Karpas-422 (cell line): ENCODE data around the gene UBE2J1. TPM values are rescaled to one million over a fixed set of nuclear protein-coding genes. Genes with fewer than 3 reads are reported as not detected.
"Not testable (repeated sequence)": the region's sequence is repeated elsewhere in the genome, so short reads cannot be mapped to it uniquely, and the experiment has no call there.

Experiments used
- DNase-seq: peaks from one replicate; pipeline ENCODE4 v3.0.0-alpha.2; 2015
- H2AFZ ChIP-seq: fragments of 200-600 bp; sonication (generic); 2 replicates; pipeline ENCODE4 v1.6.1; 2014; ENCODE audit warnings: antibody characterized with exemption, low read length, mixed read lengths
- H3K27ac ChIP-seq: fragments of 200-600 bp; sonication (generic); 2 replicates; pipeline ENCODE4 v1.5.1; 2014; ENCODE audit warnings: mild to moderate bottlenecking, low read length, moderate library complexity
- H3K27me3 ChIP-seq: fragments of 200-600 bp; sonication (generic); 2 replicates; pipeline ENCODE4 v1.6.1; 2014; ENCODE audit warnings: low read length, mixed read lengths
- H3K36me3 ChIP-seq: fragments of 200-600 bp; sonication (generic); 2 replicates; pipeline ENCODE4 v1.6.1; 2014; ENCODE audit warnings: low read length, mixed read lengths; ENCODE audit not compliant: insufficient read depth
- H3K4me1 ChIP-seq: fragments of 200-600 bp; sonication (generic); 2 replicates; pipeline ENCODE4 v1.6.1; 2014; ENCODE audit warnings: mild to moderate bottlenecking, low read length, mixed read lengths
- H3K4me2 ChIP-seq: fragments of 200-600 bp; sonication (generic); 2 replicates; pipeline ENCODE4 v1.6.1; 2014; ENCODE audit warnings: low read length, low read depth, mild to moderate bottlenecking; ENCODE audit not compliant: poor library complexity, severe bottlenecking
- H3K4me3 ChIP-seq: fragments of 200-600 bp; sonication (generic); 2 replicates; pipeline ENCODE4 v1.5.1; 2014; ENCODE audit warnings: mild to moderate bottlenecking, antibody characterized with exemption, low read length, mixed read lengths
- H3K79me2 ChIP-seq: fragments of 200-600 bp; sonication (generic); 2 replicates; pipeline ENCODE4 v1.6.1; 2014; ENCODE audit warnings: mild to moderate bottlenecking, low read length, mixed read lengths
- H3K9ac ChIP-seq: fragments of 200-600 bp; sonication (generic); 2 replicates; pipeline ENCODE4 v1.6.0; 2014; ENCODE audit warnings: low read length
- H3K9me2 ChIP-seq: fragments of 200-600 bp; sonication (generic), shearing (Covaris generic); replicated peaks from 2 replicates; pipeline ENCODE4 v1.6.0; 2014; ENCODE audit warnings: mild to moderate bottlenecking, low read length, moderate library complexity; ENCODE audit not compliant: insufficient read depth
- H3K9me3 ChIP-seq: fragments of 300-700, 200-600 bp; sonication (generic); 2 replicates; pipeline ENCODE4 v1.6.1; 2014; ENCODE audit warnings: low read length, mixed read lengths
- H4K20me1 ChIP-seq: fragments of 200-600 bp; sonication (generic); 2 replicates; pipeline ENCODE4 v1.6.1; 2014; ENCODE audit warnings: mild to moderate bottlenecking, antibody characterized with exemption, low read length, low read depth; ENCODE audit not compliant: insufficient read depth
- total RNA-seq: library from RNA; depleted of rRNA; stranded (reverse); fragments of >200 nt; shearing (Covaris generic); gene quantifications from 2 replicates; pipeline ENCODE4 v1.2.3, GENCODE V29; 2014; ENCODE audit warnings: low replicate concordance

Gene UBE2J1
- total RNA-seq, 1 experiment from 2014 or later, result 48.0 TPM

DNA sequence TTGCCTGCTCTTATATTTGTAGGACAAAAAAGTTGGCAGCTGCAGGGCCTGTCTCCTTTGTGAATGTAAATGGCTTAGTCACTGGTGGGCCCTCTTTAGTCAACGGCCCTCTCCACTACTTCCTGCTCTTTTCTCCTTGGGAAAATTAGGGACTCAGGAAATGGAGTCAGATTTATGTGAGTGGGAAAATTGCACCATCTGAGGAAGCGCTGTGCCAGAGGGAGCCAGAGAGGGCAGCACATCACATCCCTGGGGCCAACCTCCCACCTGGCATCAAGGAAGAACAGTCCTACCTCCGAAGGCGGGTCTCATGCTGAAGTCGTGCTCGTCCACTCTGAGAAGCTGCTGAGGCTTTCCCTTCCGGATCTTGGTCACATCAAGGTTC lies 53.1 kb downstream of the UBE2J1 start:
- Histone ChIP-seq H3K4me2 (no peak overlapping the region), H3K9me3 (no peaks in the 10 kb centered on the region), H3K36me3 (no peaks in the 10 kb centered on the region), H3K4me3 (no peak overlapping the region), H4K20me1 (no peaks in the 10 kb centered on the region), H3K9ac (no peak overlapping the region), H3K4me1 (no peaks in the 10 kb centered on the region), H3K9me2 (no peaks in the 10 kb centered on the region), H2AFZ (no peak overlapping the region), H3K27me3 (no peaks in the 10 kb centered on the region), H3K79me2 (no peaks in the 10 kb centered on the region), H3K27ac (no peak overlapping the region)
- no peak for DNase-seq

DNA sequence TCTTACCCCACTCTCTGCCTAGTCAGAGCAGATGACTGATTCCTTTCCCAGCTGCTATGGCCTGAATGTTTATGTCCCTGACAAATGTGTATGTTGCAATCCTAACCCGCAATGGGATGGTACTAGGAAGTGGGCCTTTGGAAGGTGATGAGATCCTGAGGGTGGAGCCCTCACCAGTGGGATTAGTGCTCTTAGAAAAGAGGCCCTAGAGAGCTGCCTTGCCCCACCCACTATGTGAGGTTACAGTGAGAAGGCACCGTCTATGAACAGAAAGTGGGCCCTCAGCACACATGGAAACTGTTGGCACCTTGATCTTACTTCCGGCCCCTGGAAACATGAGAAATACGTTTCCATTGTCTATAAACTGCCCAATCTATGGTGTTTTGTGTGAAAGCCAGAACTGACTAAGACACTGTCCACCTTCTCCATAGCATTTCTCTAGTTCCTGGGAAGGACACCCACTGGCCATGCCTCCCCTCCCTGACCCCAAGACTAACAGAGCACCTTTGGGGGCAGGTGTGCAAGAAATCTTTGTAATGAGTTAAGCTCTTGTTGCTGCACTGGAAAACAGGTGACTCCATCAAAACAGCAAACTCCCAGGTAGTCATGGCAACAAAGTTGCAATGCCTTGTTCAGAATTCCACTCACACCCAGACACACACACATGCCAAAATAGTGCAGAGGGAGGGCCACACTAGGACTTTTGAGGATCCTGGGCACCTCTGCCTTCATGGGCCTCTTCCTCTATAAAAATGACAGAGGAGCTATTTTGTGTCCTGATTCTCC lies 53.6 kb downstream of the UBE2J1 start:
- no peak overlapping the region for H3K27ac ChIP-seq
- no peak overlapping the region for H3K9ac ChIP-seq
- no peaks in the 10 kb centered on the region for H3K36me3 ChIP-seq
- H3K79me2 ChIP-seq, result no peaks in the 10 kb centered on the region
- no peaks in the 10 kb centered on the region for H3K4me1 ChIP-seq
- H3K4me3 ChIP-seq, result no peak overlapping the region
- no peaks in the 10 kb centered on the region for H4K20me1 ChIP-seq
- no peaks in the 10 kb centered on the region for H3K27me3 ChIP-seq
- H2AFZ ChIP-seq, result no peak overlapping the region
- no peak for DNase-seq
- no peaks in the 10 kb centered on the region for H3K9me3 ChIP-seq
- H3K9me2 ChIP-seq, result no peaks in the 10 kb centered on the region
- H3K4me2 ChIP-seq, result no peak overlapping the region

DNA sequence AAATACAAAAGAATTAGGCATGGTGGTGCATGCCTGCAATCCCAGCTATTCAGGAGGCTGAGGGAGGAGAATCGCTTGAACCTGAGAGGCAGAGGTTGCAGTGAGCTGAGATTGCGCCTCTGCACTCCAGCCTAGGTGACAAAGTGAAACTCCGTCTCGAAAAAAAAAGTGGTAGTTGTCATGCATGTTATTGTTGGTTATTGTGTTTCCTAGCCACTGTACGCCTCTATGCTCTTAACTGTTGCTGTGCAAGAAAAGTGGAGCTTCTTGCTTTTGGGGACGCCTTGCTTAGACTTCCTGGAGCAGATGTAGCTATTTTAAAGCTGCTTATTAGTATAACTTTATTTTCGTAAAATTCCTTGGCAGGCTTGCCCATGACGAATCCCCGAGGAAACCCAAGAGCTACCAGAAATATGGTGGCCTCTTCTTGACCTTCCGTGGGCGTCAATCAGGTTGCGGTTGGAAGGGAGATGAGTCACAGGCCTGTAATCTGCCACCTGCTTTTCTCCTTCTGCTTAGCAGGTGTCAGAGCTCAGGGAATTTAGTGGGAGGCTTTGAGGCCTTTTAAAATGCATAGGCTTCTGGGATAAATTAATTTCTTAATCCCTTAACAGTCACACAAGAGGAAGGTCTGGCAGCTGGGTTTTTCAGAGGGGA lies 54.7 kb downstream of the UBE2J1 start:
- H3K4me3 ChIP-seq, result no peak overlapping the region
- no peak overlapping the region for H3K4me2 ChIP-seq
- H3K27me3 ChIP-seq, result no peaks in the 10 kb centered on the region
- DNase-seq, result no peak
- no peaks in the 10 kb centered on the region for H3K36me3 ChIP-seq
- H4K20me1 ChIP-seq, result no peaks in the 10 kb centered on the region
- H3K4me1 ChIP-seq, result no peaks in the 10 kb centered on the region
- H3K79me2 ChIP-seq, result no peaks in the 10 kb centered on the region
- no peaks in the 10 kb centered on the region for H3K9me2 ChIP-seq
- H3K9me3 ChIP-seq, result no peaks in the 10 kb centered on the region
- no peak overlapping the region for H3K27ac ChIP-seq
- no peak overlapping the region for H2AFZ ChIP-seq
- H3K9ac ChIP-seq, result no peak overlapping the region

DNA sequence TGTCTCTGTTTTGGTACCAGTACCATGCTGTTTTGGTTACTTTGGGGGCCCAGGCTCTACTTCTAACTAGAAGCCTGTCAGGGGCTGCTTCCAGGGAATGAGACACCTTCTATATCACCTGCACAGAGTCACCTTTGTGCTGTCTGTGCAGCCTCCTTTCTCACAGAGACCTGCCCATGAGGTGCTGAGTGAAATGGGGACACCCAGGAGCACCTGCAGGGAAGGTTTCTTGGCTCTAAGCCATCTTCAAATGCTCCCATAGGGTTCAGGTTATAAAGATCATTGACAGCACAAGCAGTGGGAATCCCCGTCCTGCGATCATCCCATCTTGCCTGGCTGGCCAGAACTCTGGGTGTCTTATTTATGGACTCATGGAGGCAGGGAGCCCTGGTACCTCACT lies 56.5 kb downstream of the UBE2J1 start:
- H3K4me1 ChIP-seq, result no peaks in the 10 kb centered on the region
- H3K27me3 ChIP-seq, result no peaks in the 10 kb centered on the region
- H3K9me3 ChIP-seq, result no peaks in the 10 kb centered on the region
- no peak overlapping the region for H3K4me3 ChIP-seq
- no peaks in the 10 kb centered on the region for H3K79me2 ChIP-seq
- no peak overlapping the region for H3K9ac ChIP-seq
- H3K4me2 ChIP-seq, result no peak overlapping the region
- H4K20me1 ChIP-seq, result no peaks in the 10 kb centered on the region
- H3K27ac ChIP-seq, result no peak overlapping the region
- no peak overlapping the region for H2AFZ ChIP-seq
- H3K36me3 ChIP-seq, result no peaks in the 10 kb centered on the region
- no peak for DNase-seq
- no peaks in the 10 kb centered on the region for H3K9me2 ChIP-seq

DNA sequence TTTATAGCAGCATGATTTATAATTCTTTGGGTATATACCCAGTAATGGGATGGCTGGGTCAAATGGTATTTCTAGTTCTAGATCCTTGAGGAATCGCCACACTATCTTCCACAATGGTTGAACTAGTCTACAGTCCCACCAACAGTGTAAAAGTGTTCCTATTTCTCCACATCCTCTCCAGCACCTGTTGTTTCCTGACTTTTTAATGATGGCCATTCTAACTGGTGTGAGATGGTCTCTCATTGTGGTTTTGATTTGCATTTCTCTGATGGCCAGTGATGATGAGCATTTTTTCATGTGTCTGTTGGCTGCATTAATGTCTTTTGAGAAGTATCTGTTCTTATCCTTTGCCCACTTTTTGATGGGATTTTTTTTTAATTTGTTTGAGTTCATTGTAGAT lies 57.4 kb downstream of the UBE2J1 start:
- H3K4me1 ChIP-seq, H3K9ac ChIP-seq, H3K4me3 ChIP-seq, H3K9me3 ChIP-seq, H3K79me2 ChIP-seq, H3K27ac ChIP-seq, DNase-seq, H3K27me3 ChIP-seq, H4K20me1 ChIP-seq, H3K36me3 ChIP-seq, H3K9me2 ChIP-seq, H2AFZ ChIP-seq, H3K4me2 ChIP-seq: not testable (repeated sequence)

DNA sequence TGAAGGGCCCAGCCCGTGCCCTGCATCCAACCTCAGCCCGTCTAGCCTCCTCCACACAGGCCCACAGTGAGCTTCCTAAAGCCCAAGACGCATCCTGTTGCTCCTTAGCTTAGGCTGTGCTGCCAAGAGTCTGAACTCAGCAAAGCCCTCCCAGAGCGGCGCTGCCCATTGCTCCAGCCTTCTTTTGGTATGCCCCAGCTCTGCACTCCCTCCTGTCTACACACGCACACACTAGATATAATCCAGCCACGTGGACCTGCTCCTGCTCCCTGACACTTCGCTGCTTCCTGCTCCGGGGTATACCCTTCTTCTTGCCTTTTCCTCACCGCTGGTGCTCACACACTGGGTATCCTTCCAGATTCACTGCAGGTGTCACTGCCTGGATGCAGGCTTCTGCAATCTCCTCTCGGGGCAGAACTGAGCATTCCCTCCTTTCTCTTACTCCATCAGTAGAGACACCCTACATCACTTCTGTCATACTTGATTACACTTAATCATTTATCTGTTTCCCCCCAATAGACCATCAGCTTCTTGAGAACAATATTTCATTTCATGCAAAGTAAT lies 61.2 kb downstream of the UBE2J1 start:
- Histone ChIP-seq H3K9ac (no peak overlapping the region), H3K27me3 (no peaks in the 10 kb centered on the region), H2AFZ (no peak overlapping the region), H3K27ac (no peak overlapping the region), H3K4me3 (no peak overlapping the region), H4K20me1 (no peaks in the 10 kb centered on the region), H3K4me1 (no peaks in the 10 kb centered on the region), H3K36me3 (no peaks in the 10 kb centered on the region), H3K4me2 (no peak overlapping the region), H3K9me3 (no peaks in the 10 kb centered on the region), H3K79me2 (no peaks in the 10 kb centered on the region), H3K9me2 (no peaks in the 10 kb centered on the region)
- no peak for DNase-seq

DNA sequence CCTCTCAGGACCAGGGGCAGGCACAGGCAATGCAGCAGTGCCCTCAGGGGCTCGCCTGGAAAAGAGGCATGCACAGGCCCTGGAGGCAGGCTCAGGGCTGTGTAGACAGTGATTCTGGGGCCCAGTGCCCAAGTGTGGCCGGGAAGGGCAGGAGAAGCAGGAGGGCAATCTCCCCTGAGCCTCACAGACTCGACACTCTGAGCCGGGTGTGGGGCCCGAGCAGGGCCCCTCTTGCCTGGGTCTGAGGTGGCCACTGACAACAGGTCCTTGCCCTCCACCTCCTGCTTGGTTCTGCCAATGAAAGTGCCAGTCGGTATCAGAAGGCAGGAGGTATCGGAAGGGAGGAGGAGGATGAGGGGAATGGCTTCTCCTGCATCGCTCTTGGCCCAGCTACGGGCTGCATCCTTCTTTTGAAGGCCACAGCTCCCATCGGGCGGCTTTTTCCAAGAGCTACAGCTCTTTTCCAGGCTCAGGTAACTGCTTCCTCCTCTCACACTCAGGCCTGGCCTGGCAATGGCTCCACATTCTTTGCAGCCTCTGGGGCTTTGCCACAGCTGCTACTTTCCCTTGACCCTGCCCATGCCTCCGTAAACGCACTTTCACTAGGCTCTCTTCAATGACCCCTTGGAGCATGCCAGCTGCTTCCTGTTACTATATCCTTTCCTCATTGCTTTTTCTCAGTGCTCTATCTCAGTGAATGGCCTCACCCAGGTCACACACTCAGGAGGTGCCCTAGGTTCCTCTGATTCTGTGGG lies 61.9 kb downstream of the UBE2J1 start:
- Histone ChIP-seq H3K9me2 (no peaks in the 10 kb centered on the region), H3K9ac (no peak overlapping the region), H3K4me1 (no peaks in the 10 kb centered on the region), H3K4me2 (no peak overlapping the region), H4K20me1 (no peaks in the 10 kb centered on the region), H3K27me3 (no peaks in the 10 kb centered on the region), H3K27ac (no peak overlapping the region), H3K9me3 (no peaks in the 10 kb centered on the region), H2AFZ (no peak overlapping the region), H3K79me2 (no peaks in the 10 kb centered on the region), H3K4me3 (no peak overlapping the region), H3K36me3 (no peaks in the 10 kb centered on the region)
- DNase-seq, result no peak

DNA sequence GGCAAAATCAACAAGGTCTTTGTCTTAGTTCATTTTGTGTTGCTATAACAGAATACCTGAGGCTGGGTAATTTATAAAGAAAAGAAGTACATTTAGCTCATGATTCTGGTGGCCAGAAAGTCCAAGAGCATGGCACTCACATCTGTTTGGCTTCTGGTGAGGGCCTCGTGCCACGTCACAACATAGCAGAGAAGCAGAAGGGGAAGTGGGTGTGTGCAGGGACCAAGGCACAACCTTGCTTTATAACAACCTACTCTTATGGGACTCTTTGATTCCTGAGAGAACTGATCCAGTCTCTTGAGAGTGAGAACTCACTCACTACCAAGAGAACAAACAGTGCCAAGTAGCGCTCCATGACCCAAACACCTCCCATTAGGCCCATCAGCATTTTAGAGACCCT lies 62.8 kb downstream of the UBE2J1 start:
- no peak overlapping the region for H3K9ac ChIP-seq
- no peaks in the 10 kb centered on the region for H3K79me2 ChIP-seq
- H4K20me1 ChIP-seq, result no peaks in the 10 kb centered on the region
- no peaks in the 10 kb centered on the region for H3K27me3 ChIP-seq
- H2AFZ ChIP-seq, result no peak overlapping the region
- H3K4me3 ChIP-seq, result no peak overlapping the region
- no peak overlapping the region for H3K27ac ChIP-seq
- no peak overlapping the region for H3K4me2 ChIP-seq
- no peak for DNase-seq
- no peaks in the 10 kb centered on the region for H3K36me3 ChIP-seq
- no peaks in the 10 kb centered on the region for H3K9me2 ChIP-seq
- H3K9me3 ChIP-seq, result no peaks in the 10 kb centered on the region
- H3K4me1 ChIP-seq, result no peaks in the 10 kb centered on the region
